OCI-LY1 (cell line): ENCODE measurements around the gene LRP1.
A peak's percentile ranks its signal among the peaks of the same experiment; 100 is the strongest.

ENCODE experiments used
- H2AFZ ChIP-seq: fragments of 200-600 bp; sonication (generic), shearing (Covaris generic); 2 replicates; pipeline ENCODE4 v1.6.0; 2014; ENCODE audit warnings: antibody characterized with exemption, mild to moderate bottlenecking, low read length
- H3F3A ChIP-seq: fragments of 200-600 bp; sonication (generic), shearing (Covaris generic); 2 replicates; pipeline ENCODE4 v1.6.0; 2014; ENCODE audit warnings: mild to moderate bottlenecking, antibody characterized with exemption, low read length, moderate library complexity; ENCODE audit not compliant: insufficient read depth
- H3K27ac ChIP-seq: fragments of 200-600 bp; sonication (generic); 2 replicates; pipeline ENCODE4 v1.5.1; 2014; ENCODE audit warnings: low read length, mixed run types, mild to moderate bottlenecking, low read depth; ENCODE audit not compliant: poor library complexity, severe bottlenecking
- H3K27me3 ChIP-seq: fragments of 200-600 bp; sonication (generic); 2 replicates; pipeline ENCODE4 v1.6.0; 2014; ENCODE audit warnings: antibody characterized with exemption, mild to moderate bottlenecking, low read length, moderate library complexity; ENCODE audit not compliant: insufficient read depth
- H3K36me3 ChIP-seq: fragments of 200-600 bp; sonication (generic); 2 replicates; pipeline ENCODE4 v1.6.1; 2014; ENCODE audit warnings: mild to moderate bottlenecking, antibody characterized with exemption, low read length, moderate library complexity, mixed read lengths; ENCODE audit not compliant: insufficient read depth
- H3K4me1 ChIP-seq: fragments of 200-600 bp; sonication (generic); 2 replicates; pipeline ENCODE4 v1.5.1; 2014; ENCODE audit warnings: mild to moderate bottlenecking, low read length, moderate library complexity; ENCODE audit not compliant: insufficient read depth, severe bottlenecking
- H3K4me2 ChIP-seq: fragments of 200-600 bp; sonication (generic), shearing (Covaris generic); 2 replicates; pipeline ENCODE4 v1.6.1; 2014; ENCODE audit warnings: low read length
- H3K4me3 ChIP-seq: fragments of 200-600 bp; sonication (generic); 2 replicates; pipeline ENCODE4 v1.5.1; 2014; ENCODE audit warnings: low read length, low read depth, mild to moderate bottlenecking, mixed read lengths; ENCODE audit not compliant: poor library complexity, severe bottlenecking
- H3K79me2 ChIP-seq: fragments of 200-600 bp; shearing (Covaris generic); 2 replicates; pipeline ENCODE4 v1.6.1; 2016; ENCODE audit warnings: mixed run types, low read length, mixed read lengths; ENCODE audit not compliant: insufficient read depth
- H3K9ac ChIP-seq: fragments of 200-600 bp; sonication (generic), shearing (Covaris generic); 2 replicates; pipeline ENCODE4 v1.6.1; 2014; ENCODE audit warnings: mild to moderate bottlenecking, low read length, mixed read lengths
- H3K9me2 ChIP-seq: fragments of 200-600 bp; sonication (generic), shearing (Covaris generic); 2 replicates; pipeline ENCODE4 v1.6.1; 2014; ENCODE audit warnings: low read depth, mild to moderate bottlenecking, low read length, mixed read lengths
- H3K9me3 ChIP-seq: fragments of 200-600 bp; shearing (Covaris generic); 2 replicates; pipeline ENCODE4 v1.6.1; 2014; ENCODE audit warnings: low read length, mixed read lengths
- H4K20me1 ChIP-seq: fragments of 200-600 bp; sonication (generic), shearing (Covaris generic); 2 replicates; pipeline ENCODE4 v1.6.0; 2016; ENCODE audit warnings: mild to moderate bottlenecking, low read length; ENCODE audit not compliant: insufficient read depth
- EZH2 ChIP-seq: fragments of 200-600 bp; sonication (generic), shearing (Covaris generic); IDR thresholded peaks from 2 replicates; pipeline ENCODE4 v1.8.0; 2017; ENCODE audit warnings: borderline replicate concordance, mixed run types, mild to moderate bottlenecking, antibody characterized with exemption, low read length, moderate library complexity, mixed read lengths
- TF ChIP-seq, protein P1 (sequence below): fragments of 200-600 bp; sonication (generic), shearing (Covaris generic); IDR thresholded peaks from 2 replicates; pipeline ENCODE4 v1.5.1; 2017; ENCODE audit warnings: mild to moderate bottlenecking, antibody characterized with exemption, low read length, moderate library complexity, mixed read lengths

Gene LRP1

DNA sequence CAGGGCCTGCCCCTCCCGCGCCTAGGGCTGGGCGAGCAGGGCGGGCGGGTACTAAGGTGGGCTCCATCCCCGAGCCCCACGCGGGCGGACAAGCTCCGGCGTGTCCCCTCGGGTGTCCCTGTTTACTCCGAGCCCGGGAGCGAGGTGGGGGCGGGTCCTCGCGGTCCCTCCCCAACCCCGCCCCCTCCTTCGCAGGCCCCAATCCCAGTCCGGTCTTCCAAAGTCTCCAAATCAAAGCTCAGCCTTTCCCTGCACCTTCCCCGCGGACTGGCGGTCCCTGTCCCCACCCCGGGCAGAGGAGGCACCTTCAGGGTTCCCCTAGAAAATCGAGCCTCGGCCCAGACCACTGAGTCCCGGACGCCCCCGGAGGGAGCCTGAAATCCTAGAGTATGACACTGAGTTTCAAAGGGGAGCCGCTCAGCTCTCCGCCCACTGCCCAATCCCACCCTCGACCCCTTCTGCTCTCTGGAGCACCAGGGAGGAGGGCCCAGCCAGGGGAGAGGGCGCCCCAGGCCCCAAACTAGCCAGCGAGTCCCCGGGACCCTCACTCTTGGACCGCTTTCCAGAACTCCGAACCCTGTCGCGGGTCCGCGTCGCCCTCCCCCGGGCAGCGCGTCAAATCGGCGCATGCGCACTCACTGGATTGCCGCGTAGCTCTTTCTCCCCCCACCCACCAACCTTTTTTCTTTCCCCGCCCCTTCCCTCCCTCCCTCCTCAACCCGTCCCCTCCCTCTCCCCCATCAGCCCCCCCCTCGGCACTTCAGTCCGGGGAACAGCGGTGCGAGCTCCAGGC lies at the start of gene LRP1:
TSS of gene LRP1 (plus strand) at position 758 of the 793 bp plus-strand sequence. CDS start 482 bp downstream, outside the sequence.
- H3K9me3 ChIP-seq: peaks cover 3% of the 10 kb centered on the region; the same call in 1 of the 2 replicates
- TF ChIP-seq, protein P1, sequence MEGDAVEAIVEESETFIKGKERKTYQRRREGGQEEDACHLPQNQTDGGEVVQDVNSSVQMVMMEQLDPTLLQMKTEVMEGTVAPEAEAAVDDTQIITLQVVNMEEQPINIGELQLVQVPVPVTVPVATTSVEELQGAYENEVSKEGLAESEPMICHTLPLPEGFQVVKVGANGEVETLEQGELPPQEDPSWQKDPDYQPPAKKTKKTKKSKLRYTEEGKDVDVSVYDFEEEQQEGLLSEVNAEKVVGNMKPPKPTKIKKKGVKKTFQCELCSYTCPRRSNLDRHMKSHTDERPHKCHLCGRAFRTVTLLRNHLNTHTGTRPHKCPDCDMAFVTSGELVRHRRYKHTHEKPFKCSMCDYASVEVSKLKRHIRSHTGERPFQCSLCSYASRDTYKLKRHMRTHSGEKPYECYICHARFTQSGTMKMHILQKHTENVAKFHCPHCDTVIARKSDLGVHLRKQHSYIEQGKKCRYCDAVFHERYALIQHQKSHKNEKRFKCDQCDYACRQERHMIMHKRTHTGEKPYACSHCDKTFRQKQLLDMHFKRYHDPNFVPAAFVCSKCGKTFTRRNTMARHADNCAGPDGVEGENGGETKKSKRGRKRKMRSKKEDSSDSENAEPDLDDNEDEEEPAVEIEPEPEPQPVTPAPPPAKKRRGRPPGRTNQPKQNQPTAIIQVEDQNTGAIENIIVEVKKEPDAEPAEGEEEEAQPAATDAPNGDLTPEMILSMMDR: no peak
- TF ChIP-seq EZH2: no peak

DNA sequence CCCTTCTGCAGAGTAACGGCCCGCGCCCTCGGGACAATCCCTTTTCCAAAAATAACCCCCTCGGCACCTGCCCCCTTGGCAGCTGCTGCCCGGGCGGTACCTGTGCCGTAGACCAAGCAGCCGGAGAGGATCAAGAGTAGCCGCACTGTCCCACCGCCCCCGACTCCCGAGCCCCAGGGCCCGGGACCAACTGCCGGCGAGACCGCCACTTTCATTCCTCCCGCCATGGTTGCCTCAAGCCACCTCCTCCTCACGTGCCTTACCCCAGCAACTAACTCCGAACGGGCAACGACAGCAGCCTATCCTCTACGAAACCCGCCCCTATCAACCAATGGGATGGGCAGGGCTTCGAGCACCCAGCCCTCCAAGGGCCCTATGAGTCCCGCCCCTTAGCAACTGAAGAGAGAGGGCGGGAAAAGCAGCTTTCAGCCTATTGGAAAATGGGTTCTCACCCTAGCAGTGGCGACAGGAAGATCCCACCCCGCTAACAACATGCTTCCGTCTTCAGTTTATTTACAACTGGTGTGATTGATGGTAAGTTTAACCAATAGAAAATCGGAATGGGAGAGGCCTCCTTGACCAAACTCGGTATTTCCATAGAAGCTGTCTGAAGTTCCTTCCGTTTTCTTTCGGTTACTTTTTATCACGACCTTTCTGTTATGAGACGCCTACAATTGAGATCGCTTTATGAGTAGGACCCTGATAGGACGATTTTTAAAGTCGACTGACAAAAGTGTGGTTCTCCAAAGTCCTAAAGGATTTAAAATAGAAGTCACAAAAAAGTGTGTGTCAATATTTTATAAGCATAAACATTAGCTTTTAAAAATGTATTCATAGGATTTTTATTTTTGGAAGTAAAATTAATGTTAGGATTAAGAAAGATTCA lies 49.5 kb upstream of the LRP1 start, which contains the start of gene NEMP1:
TSS of gene NEMP1 (minus strand) at position 273 of the 886 bp plus-strand sequence. CDS start at position 227, 46 bp downstream.
- Histone ChIP-seq H3K9me3 (no peaks in the 10 kb centered on the region), H3K27ac (peak within 1 kb of the TSS; percentile 93), H4K20me1 (no peaks in the 10 kb centered on the region), H3K36me3 (peaks cover 15% of the 10 kb centered on the region), H3K4me2 (peak within 1 kb of the TSS; percentile 84), H3K9ac (peak within 1 kb of the TSS; percentile 98), H3K9me2 (no peaks in the 10 kb centered on the region), H3K4me3 (peak within 1 kb of the TSS; percentile 95), H3F3A (no peaks in the 10 kb centered on the region), H3K4me1 (peaks cover 20% of the 10 kb centered on the region), H3K79me2 (peaks cover 18% of the 10 kb centered on the region), H3K27me3 (no peaks in the 10 kb centered on the region), H2AFZ (no peak within 1 kb of the TSS)
- TF ChIP-seq, protein P1: no peak
- TF ChIP-seq EZH2: no peak

More for the DNA sequence above, at the start of gene LRP1:
- Histone ChIP-seq H3K27me3 (0 out of 2 replicates have a peak, but pooled peaks cover 17% of the 10 kb centered on the region), H2AFZ (no peak within 1 kb of the TSS), H3F3A (no peaks in the 10 kb centered on the region), H3K4me1 (peaks cover 12% of the 10 kb centered on the region), H3K4me3 (peak within 1 kb of the TSS; percentile 58), H4K20me1 (no peaks in the 10 kb centered on the region), H3K9me2 (no peaks in the 10 kb centered on the region), H3K27ac (no peak within 1 kb of the TSS), H3K9ac (peak within 1 kb of the TSS; percentile 31), H3K79me2 (no peaks in the 10 kb centered on the region), H3K36me3 (peaks cover 6% of the 10 kb centered on the region; the same call in 1 of the 2 replicates), H3K4me2 (peak within 1 kb of the TSS; percentile 72)

DNA sequence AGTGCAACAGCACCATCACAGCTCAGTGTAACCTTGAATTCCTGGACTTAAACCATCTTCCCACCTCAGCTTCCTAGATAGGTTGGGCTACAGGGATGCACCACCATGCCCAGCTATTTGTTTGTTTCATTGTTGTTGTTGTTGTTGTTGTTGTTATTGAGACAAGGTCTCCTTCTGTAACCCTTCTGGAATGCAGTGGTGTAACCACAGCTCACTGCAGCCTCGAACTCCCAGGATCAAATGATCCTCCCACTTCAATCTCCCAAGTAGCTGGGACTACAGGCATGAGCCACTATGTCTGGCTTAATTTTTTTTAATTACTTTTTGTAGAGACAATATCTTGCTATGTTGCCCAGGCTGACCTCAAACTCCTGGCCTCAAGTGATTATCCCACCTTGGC lies 48.5 kb upstream of the LRP1 start:
- Histone ChIP-seq H3K36me3 (peaks cover 10% of the 10 kb centered on the region), H3K4me2 (peak overlapping the region; percentile 57; the same call in 1 of the 2 replicates), H3K27ac (peak overlapping the region; percentile 84), H4K20me1 (no peaks in the 10 kb centered on the region), H3K9ac (no peak overlapping the region), H3K9me3 (no peaks in the 10 kb centered on the region), H3K4me1 (peaks cover 15% of the 10 kb centered on the region), H3K9me2 (no peaks in the 10 kb centered on the region), H3K4me3 (no peak overlapping the region), H2AFZ (no peak overlapping the region), H3K27me3 (no peaks in the 10 kb centered on the region), H3F3A (no peaks in the 10 kb centered on the region; the same call in 1 of the 2 replicates), H3K79me2 (peaks cover 15% of the 10 kb centered on the region)
- no peak for TF ChIP-seq EZH2
- TF ChIP-seq, protein P1: no peak
